Lung (tissue), 12 donors: Measurements from ENCODE around the gene ZGPAT. TPM values are rescaled to one million over a fixed set of nuclear protein-coding genes. Genes with fewer than 3 reads are reported as not detected.
"Not testable (repeated sequence)": the region's sequence is repeated elsewhere in the genome, so short reads cannot be mapped to it uniquely, and the experiment has no call there.

Source experiments
- ATAC-seq: fragments of 200-7000 bp; cut with Tn5 transposase; one replicate; pipeline ENCODE4 v1.9.1; 2020; ENCODE audit warnings: moderate number of reproducible peaks; ENCODE audit not compliant: insufficient read depth, low FRiP score
- DNase-seq, 3 donors: peaks; one replicate each; pipeline ENCODE4 v3.0.0-alpha.2; 2013 to 2017
- H3K27ac ChIP-seq, 2 donors: one replicate each; pipeline ENCODE4 v1.5.1; 2013; ENCODE audit warnings: mild to moderate bottlenecking in 2 of 2, moderate library complexity in 2 of 2, control low read depth in 1 of 2, inconsistent platforms in 1 of 2, low read depth in 1 of 2, low read length in 1 of 2
- H3K27me3 ChIP-seq, 3 donors: one replicate each; pipeline ENCODE4 v1.5.1; 2013; ENCODE audit warnings: low read length in 2 of 3; ENCODE audit not compliant: control insufficient read depth in 3 of 3, insufficient read depth in 3 of 3
- H3K36me3 ChIP-seq, 4 donors: one replicate each; pipeline ENCODE4 v1.5.1; 2013; ENCODE audit warnings: low read length in 4 of 4, mild to moderate bottlenecking in 1 of 4, moderate library complexity in 1 of 4; ENCODE audit not compliant: control insufficient read depth in 4 of 4, insufficient read depth in 4 of 4
- H3K4me1 ChIP-seq, 5 donors: one replicate each; pipeline ENCODE4 v1.5.1; 2013; ENCODE audit warnings: low read length in 5 of 5, mild to moderate bottlenecking in 2 of 5, moderate library complexity in 1 of 5; ENCODE audit not compliant: control insufficient read depth in 5 of 5, insufficient read depth in 5 of 5
- H3K4me3 ChIP-seq: one replicate; pipeline ENCODE4 v1.5.1; 2013; ENCODE audit warnings: mild to moderate bottlenecking, control low read depth, moderate library complexity
- H3K9ac ChIP-seq, 2 donors: one replicate each; pipeline ENCODE4 v1.5.1; 2013; ENCODE audit warnings: low read length in 2 of 2, control low read depth in 1 of 2; ENCODE audit not compliant: insufficient read depth in 1 of 2
- H3K9me3 ChIP-seq, 4 donors: one replicate each; pipeline ENCODE4 v1.5.1; 2013; ENCODE audit warnings: low read length in 3 of 4, mild to moderate bottlenecking in 1 of 4, moderate library complexity in 1 of 4; ENCODE audit not compliant: control insufficient read depth in 4 of 4, insufficient read depth in 3 of 4
- WGBS, 2 donors: extraction: QIAGEN DNeasy Blood & Tissue Kit; methylation state at CpG; one replicate each; pipeline ENCODE4 v1.1.7; 2013; 5-methylcytosine and 5-hydroxymethylcytosine counted together
- polyA plus RNA-seq, 2 donors: library from polyadenylated mRNA; stranded (reverse); fragments of 200-250 nt; gene quantifications; one replicate each; pipeline ENCODE4 v1.2.1, GENCODE V29; 2013
- total RNA-seq, 2 donors: library from RNA; depleted of rRNA in 1 of 2; stranded (reverse); fragments of >200 nt in 1 of 2; gene quantifications; one replicate each; pipeline ENCODE4 v1.2.1, GENCODE V29; 2014 to 2021
- TF ChIP-seq, protein P1 (sequence below): IDR thresholded peaks from 2 replicates; pipeline ENCODE4 v1.5.1; 2012; ENCODE audit warnings: mild to moderate bottlenecking; ENCODE audit errors: control extremely low read depth, extremely low read depth
- donor health status: control.
- donor health status: control.
- donor health status: Bipolar disorder and iron deficiency.
- donor health status: healthy.
- donor health status: DM: yes; HTN: yes; CAD: no.

Gene ZGPAT
- total and polyA plus RNA-seq, 4 donors, result 18.3 to 45.0 (median 33.7) TPM

DNA sequence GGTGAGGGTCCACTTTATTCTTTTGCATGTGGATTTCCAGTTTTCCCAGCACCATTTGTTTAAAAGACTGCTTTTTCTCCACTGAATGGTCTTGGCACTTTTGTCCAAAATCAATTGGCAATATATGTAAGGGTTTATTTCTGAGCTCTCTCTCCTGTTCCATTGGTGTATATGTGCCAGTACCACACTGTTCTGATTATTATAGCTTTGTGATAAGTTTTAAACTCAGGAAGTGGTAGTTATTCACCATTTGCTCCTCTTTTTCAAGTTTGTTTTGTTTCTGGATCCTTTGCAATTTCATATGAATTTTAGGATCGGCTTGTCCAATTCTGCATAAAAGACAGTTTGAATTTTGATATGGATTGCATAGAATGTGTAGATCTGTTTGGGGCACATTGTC, 4.4 kb downstream of the ZGPAT start:
- Histone ChIP-seq H3K9ac (no peak overlapping the region), H3K4me3 (no peak overlapping the region), H3K4me1 (peaks cover 0 to 8% (median 0%) of the 10 kb centered on the region in 5 donors), H3K36me3 (peaks cover 9 to 26% (median 15%) of the 10 kb centered on the region in 4 donors), H3K9me3 (peaks cover 0 to 3% (median 0%) of the 10 kb centered on the region in 4 donors), H3K27ac (no peak overlapping the region), H3K27me3 (no peaks in the 10 kb centered on the region)
- no peak for DNase-seq
- 96 to 100% methylated on average over 1 of the region's 1 CpG for WGBS, 2 donors
- TF ChIP-seq, protein P1, sequence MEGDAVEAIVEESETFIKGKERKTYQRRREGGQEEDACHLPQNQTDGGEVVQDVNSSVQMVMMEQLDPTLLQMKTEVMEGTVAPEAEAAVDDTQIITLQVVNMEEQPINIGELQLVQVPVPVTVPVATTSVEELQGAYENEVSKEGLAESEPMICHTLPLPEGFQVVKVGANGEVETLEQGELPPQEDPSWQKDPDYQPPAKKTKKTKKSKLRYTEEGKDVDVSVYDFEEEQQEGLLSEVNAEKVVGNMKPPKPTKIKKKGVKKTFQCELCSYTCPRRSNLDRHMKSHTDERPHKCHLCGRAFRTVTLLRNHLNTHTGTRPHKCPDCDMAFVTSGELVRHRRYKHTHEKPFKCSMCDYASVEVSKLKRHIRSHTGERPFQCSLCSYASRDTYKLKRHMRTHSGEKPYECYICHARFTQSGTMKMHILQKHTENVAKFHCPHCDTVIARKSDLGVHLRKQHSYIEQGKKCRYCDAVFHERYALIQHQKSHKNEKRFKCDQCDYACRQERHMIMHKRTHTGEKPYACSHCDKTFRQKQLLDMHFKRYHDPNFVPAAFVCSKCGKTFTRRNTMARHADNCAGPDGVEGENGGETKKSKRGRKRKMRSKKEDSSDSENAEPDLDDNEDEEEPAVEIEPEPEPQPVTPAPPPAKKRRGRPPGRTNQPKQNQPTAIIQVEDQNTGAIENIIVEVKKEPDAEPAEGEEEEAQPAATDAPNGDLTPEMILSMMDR, result no peak
- no peak for ATAC-seq

DNA sequence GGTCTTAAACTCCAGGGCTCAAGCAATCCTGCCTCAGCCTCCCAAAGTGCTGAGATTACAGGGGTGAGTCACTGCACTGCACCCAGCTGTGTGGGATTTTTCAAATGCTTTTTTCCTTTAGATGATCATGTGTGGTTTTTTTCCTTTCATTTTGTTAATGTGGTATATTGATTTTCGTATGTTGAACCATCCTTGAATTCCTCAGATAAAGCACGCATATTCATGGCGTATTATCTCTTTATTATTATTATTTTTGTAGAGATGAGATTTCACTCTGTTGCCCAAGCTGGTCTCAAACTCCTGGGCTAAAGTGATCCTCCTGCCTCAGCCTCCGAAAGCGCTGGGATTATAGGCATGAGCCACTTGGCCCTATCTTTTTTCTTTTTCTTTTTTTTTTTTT, 7.0 kb downstream of the ZGPAT start:
- ATAC-seq (no peak), DNase-seq (no peak)
- Histone ChIP-seq H3K36me3 (peaks cover 9 to 44% (median 21%) of the 10 kb centered on the region in 4 donors), H3K9me3 (peaks cover 0 to 8% (median 4%) of the 10 kb centered on the region in 4 donors), H3K27ac (no peak overlapping the region), H3K4me1 (no peaks in the 10 kb centered on the region), H3K9ac (no peak overlapping the region), H3K27me3 (no peaks in the 10 kb centered on the region), H3K4me3 (no peak overlapping the region)
- TF ChIP-seq, protein P1, result no peak
- 98 to 100% methylated on average over 5 of the region's 5 CpGs for WGBS, 2 donors

DNA sequence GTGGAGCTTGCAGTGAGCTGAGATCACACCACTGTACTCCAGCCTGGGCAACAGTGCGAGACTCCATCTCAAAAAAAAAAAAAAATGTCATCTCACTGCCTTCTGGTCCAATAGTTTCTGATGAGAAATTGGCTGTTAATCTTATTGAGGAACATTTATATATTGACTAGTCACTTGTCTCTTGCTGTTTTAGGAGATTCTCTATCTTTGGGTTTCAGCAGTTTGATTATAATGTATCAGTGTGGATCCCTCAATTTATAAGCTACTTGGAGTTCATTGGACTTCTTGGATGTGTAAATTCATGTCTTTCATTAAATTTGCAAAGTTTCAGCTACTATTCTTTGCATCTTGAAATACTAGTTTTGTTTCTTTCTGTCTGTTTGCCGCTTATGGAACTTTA, 11.2 kb downstream of the ZGPAT start:
- TF ChIP-seq, protein P1, result no peak
- Histone ChIP-seq H3K9ac (no peak overlapping the region), H3K9me3 (peaks cover 0 to 8% (median 4%) of the 10 kb centered on the region in 4 donors), H3K27ac (no peak overlapping the region), H3K36me3 (peaks cover 3 to 36% (median 22%) of the 10 kb centered on the region in 4 donors), H3K4me3 (no peak overlapping the region), H3K27me3 (no peaks in the 10 kb centered on the region), H3K4me1 (no peaks in the 10 kb centered on the region)
- ATAC-seq (no peak), DNase-seq (no peak)
- WGBS, 2 donors, result 97% methylated on average over 2 of the region's 2 CpGs

DNA sequence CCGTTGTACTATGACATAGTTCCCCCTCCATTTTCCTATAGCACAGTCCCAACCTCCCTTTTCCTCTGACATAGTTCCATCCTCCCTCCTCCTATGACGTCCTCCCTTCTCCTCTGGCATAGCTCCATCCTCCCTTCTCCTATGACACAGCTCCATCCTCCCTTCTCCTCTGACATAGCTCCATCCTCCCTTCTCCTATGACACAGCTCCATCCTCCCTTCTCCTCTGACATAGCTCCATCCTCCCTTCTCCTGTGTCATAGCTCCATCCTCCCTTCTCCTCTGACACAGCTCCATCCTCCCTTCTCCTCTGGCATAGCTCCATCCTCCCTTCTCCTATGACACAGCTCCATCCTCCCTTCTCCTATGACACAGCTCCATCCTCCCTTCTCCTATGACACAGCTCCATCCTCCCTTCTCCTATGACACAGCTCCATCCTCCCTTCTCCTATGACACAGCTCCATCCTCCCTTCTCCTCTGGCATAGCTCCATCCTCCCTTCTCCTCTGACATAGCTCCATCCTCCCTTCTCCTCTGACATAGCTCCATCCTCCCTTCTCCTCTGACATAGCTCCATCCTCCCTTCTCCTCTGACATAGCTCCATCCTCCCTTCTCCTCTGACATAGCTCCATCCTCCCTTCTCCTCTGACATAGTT, 15.3 kb downstream of the ZGPAT start:
- H3K4me1 ChIP-seq, H3K27me3 ChIP-seq, H3K9me3 ChIP-seq, ATAC-seq, DNase-seq, H3K9ac ChIP-seq, H3K27ac ChIP-seq, H3K4me3 ChIP-seq: not testable (repeated sequence)
- 87 to 94% methylated on average over 2 of the region's 2 CpGs for WGBS, 2 donors
- peaks cover 0 to 17% (median 15%) of the 10 kb centered on the region in 4 donors for H3K36me3 ChIP-seq

DNA sequence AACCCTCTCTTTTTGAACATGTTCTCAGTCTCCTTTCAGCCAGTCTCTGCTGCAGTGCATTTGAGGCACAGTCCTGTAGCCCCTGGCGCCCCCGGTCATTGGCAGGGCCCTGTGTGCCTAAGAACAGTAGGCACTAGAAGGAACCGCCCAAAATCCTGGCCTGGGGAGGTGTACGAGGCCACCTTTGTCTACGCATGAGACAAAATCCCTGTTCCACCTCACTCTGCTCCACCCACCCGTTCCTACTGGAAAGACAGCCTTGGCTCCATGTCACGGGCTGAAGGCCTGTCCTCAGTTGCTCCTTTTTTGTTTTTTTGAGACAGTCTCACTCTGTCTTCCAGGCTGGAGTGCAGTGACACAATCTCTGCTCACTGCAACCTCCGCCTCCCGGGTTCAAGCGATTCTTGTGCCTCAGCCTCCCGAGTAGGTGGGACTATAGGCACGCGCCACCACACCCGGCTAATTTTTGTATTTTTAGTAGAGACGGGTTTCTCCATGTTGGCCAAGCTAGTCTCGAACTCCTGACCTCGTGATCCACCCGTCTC, 22.4 kb downstream of the ZGPAT start:
- H3K9ac ChIP-seq, H3K9me3 ChIP-seq, H3K27me3 ChIP-seq, H3K4me1 ChIP-seq, H3K27ac ChIP-seq, H3K4me3 ChIP-seq, ATAC-seq, DNase-seq: not testable (repeated sequence)
- peaks cover 0 to 26% (median 8%) of the 10 kb centered on the region in 4 donors for H3K36me3 ChIP-seq
- 77 to 86% methylated on average over 18 of the region's 18 CpGs for WGBS, 2 donors
